Measurements from ENCODE around the gene CDS1.

Gene CDS1

GRCh38 chr4:84579403-84579776 lies 3.5 kb upstream of the CDS1 start:
- no peak for TF ChIP-seq CTCF (IDR thresholded peaks at IDR 0.05; ENCODE audit: low read depth, low read length)
- no peak overlapping the region for H3K4me3 ChIP-seq (replicated peaks in 1 of 2; ENCODE audit: low read depth in 2 of 2, low read length in 2 of 2)

GRCh38 chr4:84582302-84582987 lies 482 bp upstream of the CDS1 start:
- peak overlapping the region; percentile 50 to 61 for H3K4me3 ChIP-seq (replicated peaks in 1 of 2; ENCODE audit: low read depth in 2 of 2, low read length in 2 of 2)
- no peak for TF ChIP-seq CTCF (IDR thresholded peaks at IDR 0.05; ENCODE audit: low read depth, low read length)
- peak; percentile 35 to 55 for DNase-seq (ENCODE audit: low read depth in 2 of 2)

More at GRCh38 chr4:84579403-84579776, 3.5 kb upstream of the CDS1 start:
- DNase-seq (ENCODE audit: low read depth in 2 of 2), result no peak

- peak in 1 of 2 donors; percentile 5 for DNase-seq (ENCODE audit: low read depth in 2 of 2)
- H3K4me3 ChIP-seq (replicated peaks in 1 of 2; ENCODE audit: low read depth in 2 of 2, low read length in 2 of 2), result peak overlapping the region; percentile 50 to 61
- TF ChIP-seq CTCF (IDR thresholded peaks at IDR 0.05; ENCODE audit: low read depth, low read length), result peak; percentile 4
Observed at GRCh38 chr4:84583876-84584380, 1.0 kb downstream of the CDS1 start.

- TF ChIP-seq CTCF (IDR thresholded peaks at IDR 0.05; ENCODE audit: low read depth, low read length), result no peak
- H3K4me3 ChIP-seq (replicated peaks in 1 of 2; ENCODE audit: low read depth in 2 of 2, low read length in 2 of 2), result no peak overlapping the region
- no peak for DNase-seq (ENCODE audit: low read depth in 2 of 2)
Observed at GRCh38 chr4:84585251-84585650, 2.3 kb downstream of the CDS1 start.

- H3K4me3 ChIP-seq (replicated peaks in 1 of 2; ENCODE audit: low read depth in 2 of 2, low read length in 2 of 2), result no peak overlapping the region
- no peak for TF ChIP-seq CTCF (IDR thresholded peaks at IDR 0.05; ENCODE audit: low read depth, low read length)
- no peak for DNase-seq (ENCODE audit: low read depth in 2 of 2)
Observed at GRCh38 chr4:84594724-84595123, 11.8 kb downstream of the CDS1 start.

GRCh38 chr4:84596826-84597225 lies 13.9 kb downstream of the CDS1 start:
- no peak for TF ChIP-seq CTCF (IDR thresholded peaks at IDR 0.05; ENCODE audit: low read depth, low read length)
- no peak for DNase-seq (ENCODE audit: low read depth in 2 of 2)
- no peak overlapping the region for H3K4me3 ChIP-seq (replicated peaks in 1 of 2; ENCODE audit: low read depth in 2 of 2, low read length in 2 of 2)

GRCh38 chr4:84597450-84597849 lies 14.5 kb downstream of the CDS1 start:
- DNase-seq (ENCODE audit: low read depth in 2 of 2), result no peak
- TF ChIP-seq CTCF (IDR thresholded peaks at IDR 0.05; ENCODE audit: low read depth, low read length), result no peak
- no peak overlapping the region for H3K4me3 ChIP-seq (replicated peaks in 1 of 2; ENCODE audit: low read depth in 2 of 2, low read length in 2 of 2)

All from cardiac fibroblast (primary cell).